HEK293 (cell line): ENCODE measurements around the gene FHAD1.
A peak's percentile ranks its signal among the peaks of the same experiment; 100 is the strongest.

Experiments
- CTCF ChIA-PET: fragments of 350-600 bp; formaldehyde crosslinking; extraction: SDS; loops from one replicate; lab custom pipeline; 2021; ENCODE audit warnings: antibody characterized with exemption; lab: Yijun Ruan, JAX
- POLR2A ChIA-PET: fragments of 300-600 bp; formaldehyde crosslinking; extraction: SDS; loops from one replicate; lab custom pipeline; 2020; ENCODE audit warnings: antibody characterized with exemption, inconsistent platforms; lab: Yijun Ruan, JAX
- H3K27ac ChIP-seq: fragments of 200-500 bp; sonication (Bioruptor generic); 2 replicates; pipeline ENCODE4 v1.5.1; 2014; ENCODE audit warnings: low read depth, low read length, control low read depth, inconsistent platforms; ENCODE audit errors: extremely low read depth
- H3K36me3 ChIP-seq, 2 experiments: fragments of 200-500 bp in 1 of 2; sonication (Bioruptor generic) in 1 of 2; 1 replicate in 1 of 2; 2 replicates in 1 of 2; pipeline ENCODE4 v1.5.1; 2014 to 2017; ENCODE audit warnings: inconsistent platforms in 2 of 2, low read length in 2 of 2; ENCODE audit not compliant: control insufficient read depth in 2 of 2, insufficient read depth in 1 of 2
- H3K4me1 ChIP-seq: fragments of 200-500 bp; sonication (Bioruptor generic); 2 replicates; pipeline ENCODE4 v1.5.1; 2014; ENCODE audit warnings: mild to moderate bottlenecking, low read length, inconsistent platforms; ENCODE audit not compliant: control insufficient read depth, insufficient read depth
- H3K4me3 ChIP-seq: 2 replicates; pipeline ENCODE4 v1.5.1; 2011; ENCODE audit warnings: low read depth, mild to moderate bottlenecking, control low read depth, low read length, moderate library complexity
- H3K9me3 ChIP-seq: fragments of 200-500 bp; sonication (Bioruptor generic); 2 replicates; pipeline ENCODE4 v1.5.1; 2014; ENCODE audit warnings: low read depth, low read length, inconsistent platforms; ENCODE audit not compliant: control insufficient read depth, insufficient read depth
- FEZF1 ChIP-seq: fragments of 450-650 bp; formaldehyde crosslinking; IDR thresholded peaks from 2 replicates; pipeline ENCODE4 v1.5.1; 2016; ENCODE audit warnings: missing biosample characterization, missing genetic modification characterization
- GLIS2 ChIP-seq: fragments of 450-650 bp; formaldehyde crosslinking; IDR thresholded peaks from 2 replicates; pipeline ENCODE4 v1.5.1; 2016; ENCODE audit warnings: missing biosample characterization, missing genetic modification characterization
- HOXD13 ChIP-seq: sonication (generic); formaldehyde crosslinking; IDR thresholded peaks from 2 replicates; pipeline ENCODE4 v1.8.0; 2022; ENCODE audit warnings: missing genetic modification reagents, borderline replicate concordance
- ZFP41 ChIP-seq: fragments of 450-650 bp; formaldehyde crosslinking; IDR thresholded peaks from 2 replicates; pipeline ENCODE4 v1.5.1; 2016; ENCODE audit warnings: missing biosample characterization, missing genetic modification characterization, borderline replicate concordance
- ZIC2 ChIP-seq: fragments of 450-650 bp; formaldehyde crosslinking; IDR thresholded peaks from 2 replicates; pipeline ENCODE4 v1.5.1; 2016; ENCODE audit warnings: missing biosample characterization, missing genetic modification characterization
- ZNF112 ChIP-seq: fragments of 450-650 bp; formaldehyde crosslinking; IDR thresholded peaks from 2 replicates; pipeline ENCODE4 v1.5.0; 2017; ENCODE audit warnings: missing biosample characterization, missing genetic modification characterization
- ZNF146 ChIP-seq: fragments of 450-650 bp; formaldehyde crosslinking; IDR thresholded peaks from 2 replicates; pipeline ENCODE4 v1.5.1; 2016; ENCODE audit warnings: missing biosample characterization, missing genetic modification characterization
- ZNF19 ChIP-seq: fragments of 450-650 bp; formaldehyde crosslinking; IDR thresholded peaks from 2 replicates; pipeline ENCODE4; 2016; ENCODE audit warnings: missing biosample characterization, missing genetic modification characterization, low read depth
- ZNF274 ChIP-seq, 2 experiments: fragments of 200-500 bp in 1 of 2; fragments of 450-650 bp in 1 of 2; sonication (Bioruptor generic) in 1 of 2; formaldehyde crosslinking in 1 of 2; IDR thresholded peaks; 2 replicates each; pipeline versions ENCODE4 v1.5.1 to v1.6.1; 2014 to 2016; ENCODE audit warnings: borderline replicate concordance in 1 of 2, inconsistent platforms in 1 of 2, low read length in 1 of 2, missing biosample characterization in 1 of 2, missing genetic modification characterization in 1 of 2
- ZNF302 ChIP-seq: fragments of 450-650 bp; formaldehyde crosslinking; IDR thresholded peaks from 2 replicates; pipeline ENCODE4 v1.5.1; 2016; ENCODE audit warnings: missing biosample characterization, missing genetic modification characterization, low read depth
- ZNF324 ChIP-seq: fragments of 450-650 bp; formaldehyde crosslinking; IDR thresholded peaks from 2 replicates; pipeline ENCODE4 v1.5.1; 2016; ENCODE audit warnings: missing biosample characterization, missing genetic modification characterization
- ZNF354C ChIP-seq: fragments of 450-650 bp; formaldehyde crosslinking; IDR thresholded peaks from 2 replicates; pipeline ENCODE4 v1.5.1; 2016; ENCODE audit warnings: missing biosample characterization, missing genetic modification characterization, low read depth, borderline replicate concordance
- ZNF404 ChIP-seq: fragments of 450-650 bp; formaldehyde crosslinking; IDR thresholded peaks from 2 replicates; pipeline ENCODE4 v1.5.1; 2017; ENCODE audit warnings: missing biosample characterization, missing genetic modification characterization
- ZNF549 ChIP-seq: fragments of 450-650 bp; IDR thresholded peaks from 2 replicates; pipeline ENCODE4 v1.5.1; 2018; ENCODE audit warnings: missing biosample characterization, missing genetic modification characterization, mild to moderate bottlenecking, inconsistent platforms, moderate library complexity
- ZNF600 ChIP-seq: fragments of 450-650 bp; formaldehyde crosslinking; IDR thresholded peaks from 2 replicates; pipeline ENCODE4 v1.5.1; 2016; ENCODE audit warnings: missing biosample characterization, missing genetic modification characterization
- ZNF660 ChIP-seq: fragments of 450-650 bp; IDR thresholded peaks from 2 replicates; pipeline ENCODE4 v1.5.1; 2018; ENCODE audit warnings: missing biosample characterization, mild to moderate bottlenecking, missing genetic modification characterization
- ZSCAN23 ChIP-seq: fragments of 450-650 bp; formaldehyde crosslinking; IDR thresholded peaks from 2 replicates; pipeline ENCODE4 v1.5.1; 2016; ENCODE audit warnings: missing biosample characterization, missing genetic modification characterization
- TF ChIP-seq, protein P1 (sequence below): fragments of 450-650 bp; formaldehyde crosslinking; IDR thresholded peaks from 2 replicates; pipeline ENCODE4 v1.5.1; 2016; ENCODE audit warnings: missing biosample characterization, missing genetic modification characterization
- TF ChIP-seq, protein P2 (sequence below): fragments of 450-650 bp; formaldehyde crosslinking; IDR thresholded peaks from 2 replicates; pipeline ENCODE4; 2016; ENCODE audit warnings: missing biosample characterization, missing genetic modification characterization
- TF ChIP-seq, protein P3 (sequence below): fragments of 450-650 bp; formaldehyde crosslinking; IDR thresholded peaks from 2 replicates; pipeline ENCODE4 v1.5.1; 2017; ENCODE audit warnings: missing biosample characterization, missing genetic modification characterization
- TF ChIP-seq, protein P4 (sequence below): fragments of 450-650 bp; formaldehyde crosslinking; IDR thresholded peaks from 2 replicates; pipeline ENCODE4 v1.5.1; 2016; ENCODE audit warnings: missing biosample characterization, missing genetic modification characterization

The FHAD1 gene

DNA sequence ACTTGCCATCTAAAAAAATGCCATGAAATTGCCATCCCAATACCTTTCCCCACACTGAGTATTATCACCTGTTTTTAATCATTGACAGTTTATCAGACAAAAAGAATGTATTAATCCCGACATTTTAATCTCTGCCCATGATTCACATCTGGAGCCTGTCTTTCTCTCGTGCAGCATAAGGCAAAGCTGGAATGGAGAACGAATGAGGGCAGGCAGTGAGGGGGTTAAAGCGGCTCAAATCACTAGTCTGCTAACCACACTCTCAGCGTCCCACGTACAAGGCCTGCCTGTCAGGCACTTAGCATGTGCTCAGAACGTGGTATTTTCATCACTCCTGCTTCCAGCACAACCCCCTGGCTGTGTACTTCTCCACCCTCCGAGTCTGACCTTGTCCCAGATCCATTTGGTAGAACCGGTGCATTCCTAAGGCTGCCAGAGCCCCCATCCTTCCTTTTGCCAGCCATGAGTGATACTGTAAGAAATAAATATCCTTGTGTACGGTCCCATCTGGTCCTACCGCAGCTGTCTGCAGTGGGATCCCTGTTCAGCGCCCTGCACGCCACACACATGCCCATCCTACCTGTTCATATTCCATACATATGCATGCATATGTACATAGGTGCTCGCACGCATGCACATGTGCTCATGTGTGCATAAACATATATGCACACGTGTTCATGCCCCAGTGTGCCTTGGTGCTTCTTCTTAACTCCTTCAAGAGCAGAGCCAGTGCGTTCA, 34.6 kb upstream of the FHAD1 start:
- CTCF ChIA-PET: interaction anchor here (0.6 to 1.9 kb wide), 3 partner anchors 12 to 84 kb away, joined by 3 to 6 read pairs (median 5); no protein-coding TSS in a partner anchor
- TF ChIP-seq ZNF600 (tag by site-specific recombination) (0 out of 2 replicates have a peak, but pooled peaks have one; percentile 13), ZNF19 (tag by site-specific recombination) (no peak), FEZF1 (tag by site-specific recombination) (no peak), HOXD13 (no peak), ZNF549 (tag by site-specific recombination) (no peak), ZSCAN23 (tag by site-specific recombination) (no peak)
- TF ChIP-seq, protein P1, sequence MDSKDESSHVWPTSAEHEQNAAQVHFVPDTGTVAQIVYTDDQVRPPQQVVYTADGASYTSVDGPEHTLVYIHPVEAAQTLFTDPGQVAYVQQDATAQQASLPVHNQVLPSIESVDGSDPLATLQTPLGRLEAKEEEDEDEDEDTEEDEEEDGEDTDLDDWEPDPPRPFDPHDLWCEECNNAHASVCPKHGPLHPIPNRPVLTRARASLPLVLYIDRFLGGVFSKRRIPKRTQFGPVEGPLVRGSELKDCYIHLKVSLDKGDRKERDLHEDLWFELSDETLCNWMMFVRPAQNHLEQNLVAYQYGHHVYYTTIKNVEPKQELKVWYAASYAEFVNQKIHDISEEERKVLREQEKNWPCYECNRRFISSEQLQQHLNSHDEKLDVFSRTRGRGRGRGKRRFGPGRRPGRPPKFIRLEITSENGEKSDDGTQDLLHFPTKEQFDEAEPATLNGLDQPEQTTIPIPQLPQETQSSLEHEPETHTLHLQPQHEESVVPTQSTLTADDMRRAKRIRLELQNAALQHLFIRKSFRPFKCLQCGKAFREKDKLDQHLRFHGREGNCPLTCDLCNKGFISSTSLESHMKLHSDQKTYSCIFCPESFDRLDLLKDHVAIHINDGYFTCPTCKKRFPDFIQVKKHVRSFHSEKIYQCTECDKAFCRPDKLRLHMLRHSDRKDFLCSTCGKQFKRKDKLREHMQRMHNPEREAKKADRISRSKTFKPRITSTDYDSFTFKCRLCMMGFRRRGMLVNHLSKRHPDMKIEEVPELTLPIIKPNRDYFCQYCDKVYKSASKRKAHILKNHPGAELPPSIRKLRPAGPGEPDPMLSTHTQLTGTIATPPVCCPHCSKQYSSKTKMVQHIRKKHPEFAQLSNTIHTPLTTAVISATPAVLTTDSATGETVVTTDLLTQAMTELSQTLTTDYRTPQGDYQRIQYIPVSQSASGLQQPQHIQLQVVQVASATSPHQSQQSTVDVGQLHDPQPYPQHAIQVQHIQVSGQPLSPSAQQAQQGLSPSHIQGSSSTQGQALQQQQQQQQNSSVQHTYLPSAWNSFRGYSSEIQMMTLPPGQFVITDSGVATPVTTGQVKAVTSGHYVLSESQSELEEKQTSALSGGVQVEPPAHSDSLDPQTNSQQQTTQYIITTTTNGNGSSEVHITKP (tag by site-specific recombination): no peak

DNA sequence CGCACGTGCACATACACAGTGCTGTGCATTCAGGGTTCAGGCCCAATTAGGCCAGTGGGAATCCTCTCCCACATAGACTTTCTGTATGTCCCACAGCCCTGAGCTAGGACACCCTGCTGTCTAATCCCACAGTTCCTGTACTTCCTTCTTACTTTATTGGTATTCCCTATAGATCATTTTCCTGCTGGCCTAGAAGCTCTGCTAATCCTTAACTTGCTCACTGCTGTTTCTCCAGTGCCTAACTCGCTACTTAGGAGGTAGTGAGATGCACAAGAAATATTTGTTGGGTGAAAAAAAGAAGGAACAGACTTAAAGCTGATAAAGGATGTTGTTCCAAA, 34.1 kb upstream of the FHAD1 start:
- Histone ChIP-seq H3K27ac (no peak overlapping the region), H3K36me3 (peaks cover 0 to 6% of the 10 kb centered on the region in 2 experiments; a peak in 1 of 3 replicates), H3K4me1 (0 out of 2 replicates have a peak, but pooled peaks cover under 1% of the 10 kb centered on the region), H3K4me3 (no peak overlapping the region)
- POLR2A ChIA-PET: no interaction called here
- no peak for TF ChIP-seq GLIS2 (tag by site-specific recombination)
- peak; percentile 66 for TF ChIP-seq ZIC2 (tag by site-specific recombination)
- TF ChIP-seq, protein P2, sequence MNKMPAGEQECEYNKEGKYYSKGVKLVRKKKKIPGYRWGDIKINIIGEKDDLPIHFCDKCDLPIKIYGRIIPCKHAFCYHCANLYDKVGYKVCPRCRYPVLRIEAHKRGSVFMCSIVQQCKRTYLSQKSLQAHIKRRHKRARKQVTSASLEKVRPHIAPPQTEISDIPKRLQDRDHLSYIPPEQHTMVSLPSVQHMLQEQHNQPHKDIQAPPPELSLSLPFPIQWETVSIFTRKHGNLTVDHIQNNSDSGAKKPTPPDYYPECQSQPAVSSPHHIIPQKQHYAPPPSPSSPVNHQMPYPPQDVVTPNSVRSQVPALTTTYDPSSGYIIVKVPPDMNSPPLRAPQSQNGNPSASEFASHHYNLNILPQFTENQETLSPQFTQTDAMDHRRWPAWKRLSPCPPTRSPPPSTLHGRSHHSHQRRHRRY (tag by site-specific recombination): no peak
- TF ChIP-seq, all 188 proteins: peak for 1
- no peaks in the 10 kb centered on the region for H3K9me3 ChIP-seq
- CTCF ChIA-PET: interaction anchor here (0.6 to 1.0 kb wide), 2 partner anchors 35 to 84 kb away, joined by 3 to 4 read pairs; no protein-coding TSS in a partner anchor

More for the DNA sequence above, 34.6 kb upstream of the FHAD1 start:
- Histone ChIP-seq H3K9me3 (no peaks in the 10 kb centered on the region), H3K4me3 (no peak overlapping the region), H3K27ac (no peak overlapping the region), H3K36me3 (peaks cover 0 to 6% of the 10 kb centered on the region in 2 experiments; a peak in 1 of 3 replicates), H3K4me1 (0 out of 2 replicates have a peak, but pooled peaks cover 2% of the 10 kb centered on the region)
- POLR2A ChIA-PET: no interaction called here

DNA sequence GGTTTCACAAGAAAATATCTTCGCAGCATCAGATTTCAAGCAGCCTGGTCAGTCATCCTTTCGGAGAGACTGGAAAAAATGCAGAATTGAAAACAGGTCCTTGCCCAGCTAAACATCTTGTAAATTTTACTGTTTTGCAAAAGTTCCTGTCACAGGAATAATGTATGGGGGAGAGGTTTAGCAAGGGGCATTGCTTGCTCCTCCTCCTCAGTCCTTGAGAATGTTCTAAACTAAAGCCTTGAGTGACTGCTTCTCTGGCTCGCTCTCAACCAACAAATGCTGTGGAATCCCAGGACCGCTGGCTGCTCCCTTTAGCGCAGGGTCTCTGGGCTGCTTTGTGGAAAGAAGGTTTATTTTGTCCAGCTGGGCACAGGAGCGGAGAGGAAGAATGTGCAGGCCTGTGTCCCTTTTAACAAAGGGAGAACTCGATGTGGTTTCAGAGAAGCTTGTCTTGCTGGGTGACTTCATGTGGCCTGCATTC, 33.6 kb upstream of the FHAD1 start:
- Histone ChIP-seq H3K9me3 (no peaks in the 10 kb centered on the region), H3K36me3 (peaks cover 0 to 6% of the 10 kb centered on the region in 2 experiments; a peak in 1 of 3 replicates), H3K27ac (no peak overlapping the region), H3K4me3 (no peak overlapping the region), H3K4me1 (no peaks in the 10 kb centered on the region)
- ChIA-PET POLR2A (no interaction called here), CTCF (interaction anchor here (0.6 to 1.0 kb wide), 3 partner anchors 34 to 99 kb away, joined by 3 to 4 read pairs (median 3); no protein-coding TSS in a partner anchor)
- TF ChIP-seq, protein P3, sequence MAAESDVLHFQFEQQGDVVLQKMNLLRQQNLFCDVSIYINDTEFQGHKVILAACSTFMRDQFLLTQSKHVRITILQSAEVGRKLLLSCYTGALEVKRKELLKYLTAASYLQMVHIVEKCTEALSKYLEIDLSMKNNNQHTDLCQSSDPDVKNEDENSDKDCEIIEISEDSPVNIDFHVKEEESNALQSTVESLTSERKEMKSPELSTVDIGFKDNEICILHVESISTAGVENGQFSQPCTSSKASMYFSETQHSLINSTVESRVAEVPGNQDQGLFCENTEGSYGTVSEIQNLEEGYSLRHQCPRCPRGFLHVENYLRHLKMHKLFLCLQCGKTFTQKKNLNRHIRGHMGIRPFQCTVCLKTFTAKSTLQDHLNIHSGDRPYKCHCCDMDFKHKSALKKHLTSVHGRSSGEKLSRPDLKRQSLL (tag by site-specific recombination): no peak
- TF ChIP-seq ZFP41: no peak
- TF ChIP-seq ZNF324 (tag by site-specific recombination): no peak
- TF ChIP-seq, protein P4, sequence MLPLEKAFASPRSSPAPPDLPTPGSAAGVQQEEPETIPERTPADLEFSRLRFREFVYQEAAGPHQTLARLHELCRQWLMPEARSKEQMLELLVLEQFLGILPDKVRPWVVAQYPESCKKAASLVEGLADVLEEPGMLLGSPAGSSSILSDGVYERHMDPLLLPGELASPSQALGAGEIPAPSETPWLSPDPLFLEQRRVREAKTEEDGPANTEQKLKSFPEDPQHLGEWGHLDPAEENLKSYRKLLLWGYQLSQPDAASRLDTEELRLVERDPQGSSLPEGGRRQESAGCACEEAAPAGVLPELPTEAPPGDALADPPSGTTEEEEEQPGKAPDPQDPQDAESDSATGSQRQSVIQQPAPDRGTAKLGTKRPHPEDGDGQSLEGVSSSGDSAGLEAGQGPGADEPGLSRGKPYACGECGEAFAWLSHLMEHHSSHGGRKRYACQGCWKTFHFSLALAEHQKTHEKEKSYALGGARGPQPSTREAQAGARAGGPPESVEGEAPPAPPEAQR (tag by site-specific recombination): no peak
- TF ChIP-seq ZNF146: no peak
- no peak for TF ChIP-seq ZNF660 (tag by site-specific recombination)
- TF ChIP-seq ZNF354C: no peak
- no peak for TF ChIP-seq ZNF302 (tag by site-specific recombination)
- TF ChIP-seq ZNF404: no peak
- TF ChIP-seq ZNF112 (tag by site-specific recombination): no peak
- TF ChIP-seq ZNF274 (IDR thresholded peaks at IDR 0.05; ENCODE audit: low read length): no peak
- TF ChIP-seq ZNF274 (tag by site-specific recombination; IDR thresholded peaks at IDR 0.05; ENCODE audit: borderline replicate concordance): no peak
